SIG-M5 treated with dmso at 0.1 percent for 504 hours (cell line): ENCODE measurements around the gene LIMK2.
"Not testable (repeated sequence)": the region's sequence is repeated elsewhere in the genome, so short reads cannot be mapped to it uniquely, and the experiment has no call there.

ENCODE experiments used
- DNase-seq: peaks from one replicate; lab custom pipeline; 2025; ENCODE audit not compliant: unreplicated experiment; lab: John Stamatoyannopoulos, UW

LIMK2 gene

DNA sequence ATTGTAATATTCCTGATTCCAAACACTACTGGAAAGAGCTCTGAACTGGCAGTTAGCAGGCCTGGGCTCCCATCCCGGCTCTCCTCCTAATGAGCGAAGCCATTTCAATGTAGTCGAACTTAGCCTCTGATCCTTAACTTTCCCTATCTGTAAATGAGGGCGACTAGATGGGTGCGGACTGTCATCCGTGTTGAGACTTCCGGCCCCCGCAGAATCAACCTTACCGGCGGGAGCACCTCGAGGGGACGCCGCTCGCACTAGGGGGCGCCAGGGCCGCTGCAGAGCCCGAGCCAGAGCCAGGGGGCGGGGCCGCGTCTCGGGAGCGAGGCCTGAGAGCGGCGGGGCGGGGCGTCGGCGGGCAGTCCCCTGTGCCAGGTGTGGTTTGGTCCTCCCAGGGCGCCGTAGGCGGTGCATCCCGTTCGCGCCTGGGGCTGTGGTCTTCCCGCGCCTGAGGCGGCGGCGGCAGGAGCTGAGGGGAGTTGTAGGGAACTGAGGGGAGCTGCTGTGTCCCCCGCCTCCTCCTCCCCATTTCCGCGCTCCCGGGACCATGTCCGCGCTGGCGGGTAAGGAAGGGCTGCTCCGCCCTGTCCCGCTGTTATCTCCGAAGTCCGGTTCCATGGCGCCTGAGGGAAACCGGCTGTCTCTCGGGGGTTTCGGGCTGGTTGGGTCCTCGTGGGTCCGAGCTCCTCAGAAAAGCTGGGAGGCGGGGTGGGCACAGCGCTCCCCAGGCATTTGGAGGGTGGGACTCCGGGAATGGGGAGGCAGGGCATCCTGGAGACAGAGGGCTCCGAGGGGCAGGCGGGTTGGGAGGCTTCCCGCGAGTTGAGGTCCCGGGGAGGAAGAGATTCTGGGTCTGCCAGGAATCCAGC is at the start of gene LIMK2:
TSS of gene LIMK2 (plus strand) at position 437 of the 869 bp plus-strand sequence. CDS start at position 548, 111 bp downstream.
- peak; percentile 85 for DNase-seq

DNA sequence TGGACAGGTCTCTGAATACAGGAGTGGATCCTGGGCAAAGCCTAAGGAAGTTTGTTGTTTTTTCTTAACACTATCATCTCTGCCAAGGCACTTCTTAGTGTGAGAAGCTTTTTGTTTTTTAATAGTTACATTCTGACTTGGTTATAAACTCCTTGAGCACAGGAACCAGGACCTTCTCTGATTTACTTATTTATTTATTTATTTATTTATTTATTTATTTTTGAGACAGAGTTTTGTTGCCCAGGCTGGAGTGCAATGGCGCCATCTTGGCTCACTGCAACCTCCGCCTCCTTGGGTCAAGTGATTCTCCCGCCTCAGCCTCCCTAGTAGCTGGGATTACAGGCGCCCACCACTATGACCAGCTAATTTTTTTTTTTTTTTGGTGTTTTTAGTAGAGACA is 41.1 kb upstream of the LIMK2 start:
- DNase-seq, result no peak

- peak; percentile 46 for DNase-seq
Observed at GRCh38 chr22:31171734-31172133, 40.4 kb upstream of the LIMK2 start.

DNA sequence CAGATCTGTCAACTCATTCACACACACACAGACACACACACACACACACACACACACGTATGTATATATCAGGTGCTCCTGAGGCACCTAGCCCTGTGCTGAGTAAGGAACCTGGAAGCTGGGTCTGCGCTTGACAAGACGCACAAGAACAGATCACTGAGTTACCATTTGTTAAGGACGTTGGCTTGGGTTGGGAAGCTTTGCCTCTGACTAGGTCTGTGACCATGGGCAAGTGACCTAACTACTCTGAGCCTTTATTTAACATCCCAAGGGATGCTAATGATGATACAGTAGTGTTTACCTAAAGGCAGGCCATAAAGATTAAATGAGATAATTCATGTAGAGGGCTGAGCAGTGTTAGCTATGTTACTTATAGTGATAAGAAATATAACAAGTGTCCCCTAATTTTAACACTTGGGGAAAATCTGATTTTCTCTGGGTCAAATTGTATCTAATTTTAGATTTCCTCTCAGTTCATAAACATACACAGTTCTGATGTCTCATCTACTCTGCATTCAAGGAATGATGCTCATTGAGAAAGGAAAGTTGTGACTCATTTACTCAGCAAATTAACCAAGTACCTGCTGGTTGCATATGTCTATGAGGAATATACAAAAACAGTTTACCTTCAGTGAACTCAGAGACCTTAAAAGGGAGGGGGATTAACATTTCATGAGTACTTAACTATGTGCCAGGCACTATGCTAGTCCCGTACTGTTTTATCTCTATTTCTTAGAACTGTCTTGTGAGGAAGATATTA is 38.5 kb upstream of the LIMK2 start:
- no peak for DNase-seq

DNA sequence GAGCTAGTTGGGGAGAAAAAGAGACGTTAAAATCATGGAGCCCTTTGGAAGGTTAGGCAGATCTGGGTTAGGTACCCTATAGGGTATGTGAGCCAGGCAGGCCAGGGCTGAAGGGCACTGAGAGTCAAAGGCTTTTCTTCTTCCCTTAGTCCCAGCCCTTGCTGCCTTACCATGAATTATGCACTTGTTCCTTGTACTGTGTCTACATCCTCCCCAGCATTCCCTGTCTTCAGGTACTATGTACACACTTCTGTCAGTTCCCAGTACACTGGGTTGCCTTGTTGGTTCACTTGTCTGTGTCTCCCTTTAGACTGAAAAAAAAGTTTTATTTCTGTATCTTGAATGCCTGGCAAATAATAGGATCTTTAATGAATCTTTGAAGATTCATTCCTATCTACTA is 35.2 kb upstream of the LIMK2 start:
- DNase-seq, result no peak

GRCh38 chr22:31177420-31178162 is 34.5 kb upstream of the LIMK2 start:
- no peak for DNase-seq

DNA sequence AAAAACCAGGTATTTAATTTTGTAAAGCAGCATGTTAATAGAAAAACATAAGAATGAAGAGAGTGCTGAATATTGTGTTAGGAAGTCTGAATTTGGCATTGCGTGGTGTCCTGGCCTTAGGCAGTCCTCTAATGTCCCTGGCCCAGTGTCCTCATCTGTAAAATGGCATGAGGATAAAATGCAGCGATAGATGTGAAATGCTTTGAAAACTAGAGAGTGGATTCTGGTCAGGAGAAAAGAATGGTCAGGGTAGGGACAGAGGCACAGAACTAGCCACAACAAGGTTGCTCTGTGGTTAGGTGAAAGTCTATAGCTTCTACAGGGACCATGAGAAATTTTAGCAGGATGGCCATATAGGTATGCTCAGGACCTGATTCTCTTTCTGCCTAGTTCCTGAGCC is 33.2 kb upstream of the LIMK2 start:
- DNase-seq, result no peak

GRCh38 chr22:31179345-31179744 is 32.8 kb upstream of the LIMK2 start:
- peak; percentile 7 for DNase-seq

DNA sequence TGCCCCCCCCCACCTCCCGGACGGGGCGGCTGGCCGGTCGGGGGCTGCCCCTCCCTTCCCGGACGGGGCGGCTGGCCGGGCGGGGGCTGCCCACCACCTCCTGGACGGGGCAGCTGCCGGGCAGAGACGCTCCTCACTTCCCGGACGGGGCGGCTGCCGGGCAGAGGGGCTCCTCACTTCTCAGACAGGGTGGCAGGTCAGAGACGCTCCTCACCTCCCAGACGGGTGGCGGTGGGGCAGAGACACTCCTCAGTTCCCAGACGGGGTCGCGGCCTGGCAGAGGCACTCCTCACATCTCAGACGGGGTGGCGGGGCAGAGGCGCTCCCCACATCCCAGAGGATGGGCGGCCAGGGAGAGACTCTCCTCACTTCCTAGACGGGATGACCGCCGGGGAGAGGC is 28.1 kb upstream of the LIMK2 start:
- no peak for DNase-seq

- DNase-seq, result no peak
Observed at GRCh38 chr22:31185056-31185455, 27.0 kb upstream of the LIMK2 start.

- no peak for DNase-seq
Observed at GRCh38 chr22:31187627-31188026, 24.5 kb upstream of the LIMK2 start.

GRCh38 chr22:31192513-31192912 is 19.6 kb upstream of the LIMK2 start:
- no peak for DNase-seq

GRCh38 chr22:31193092-31193491 is 19.0 kb upstream of the LIMK2 start:
- DNase-seq, result no peak

- not testable (repeated sequence) for DNase-seq
Observed at GRCh38 chr22:31194681-31195080, 17.4 kb upstream of the LIMK2 start.

DNA sequence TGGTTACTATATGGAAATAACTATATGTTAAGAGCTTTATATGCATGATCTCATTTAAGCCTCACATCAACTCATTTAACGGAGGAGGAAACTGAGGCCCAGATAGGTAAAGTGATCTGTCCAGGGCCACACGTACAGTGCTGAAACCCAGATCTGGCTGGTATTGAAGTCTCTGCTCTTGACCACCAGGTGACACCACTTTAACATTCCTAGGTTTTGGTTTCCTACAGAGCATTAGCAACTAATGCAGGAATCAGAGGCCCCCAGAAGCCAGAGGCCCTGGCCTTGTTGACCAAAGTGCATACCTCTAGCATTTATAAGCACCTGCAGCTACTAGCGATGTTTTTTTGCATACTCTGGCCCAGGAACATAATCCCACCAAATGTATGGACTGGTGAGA is 12.9 kb upstream of the LIMK2 start:
- DNase-seq, result no peak

DNA sequence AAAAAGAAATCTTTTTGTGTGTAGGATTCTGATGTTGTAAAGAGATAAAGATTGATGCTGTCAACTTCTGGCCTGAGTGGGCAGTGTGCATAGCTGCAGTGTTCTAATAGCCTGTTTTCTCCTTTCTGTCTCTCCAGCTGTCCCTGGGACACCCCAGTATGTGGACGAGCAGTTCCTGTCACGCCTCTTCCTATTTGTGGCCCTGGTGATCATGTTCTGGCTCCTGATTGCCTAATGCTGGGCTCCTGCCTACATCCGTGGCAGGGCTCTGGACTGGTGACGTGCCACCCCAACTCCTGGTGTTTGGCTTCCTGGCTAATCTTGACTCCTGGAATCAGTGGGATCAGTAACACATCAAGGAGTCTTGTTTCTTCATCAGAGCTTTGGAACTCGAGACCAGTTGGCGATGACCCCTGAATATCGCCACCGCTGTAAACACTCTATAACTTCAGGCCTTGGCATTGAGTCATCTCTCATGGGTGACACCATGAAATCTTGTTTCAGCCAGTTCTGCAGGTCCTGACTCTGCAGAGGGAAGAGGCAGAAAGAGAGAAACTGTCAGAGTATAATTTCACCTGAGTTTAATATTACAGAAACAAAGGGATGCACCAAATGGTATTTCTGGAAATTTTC is 7.6 kb upstream of the LIMK2 start:
- DNase-seq, result not testable (repeated sequence)

GRCh38 chr22:31205059-31205458 is 7.0 kb upstream of the LIMK2 start:
- not testable (repeated sequence) for DNase-seq

DNA sequence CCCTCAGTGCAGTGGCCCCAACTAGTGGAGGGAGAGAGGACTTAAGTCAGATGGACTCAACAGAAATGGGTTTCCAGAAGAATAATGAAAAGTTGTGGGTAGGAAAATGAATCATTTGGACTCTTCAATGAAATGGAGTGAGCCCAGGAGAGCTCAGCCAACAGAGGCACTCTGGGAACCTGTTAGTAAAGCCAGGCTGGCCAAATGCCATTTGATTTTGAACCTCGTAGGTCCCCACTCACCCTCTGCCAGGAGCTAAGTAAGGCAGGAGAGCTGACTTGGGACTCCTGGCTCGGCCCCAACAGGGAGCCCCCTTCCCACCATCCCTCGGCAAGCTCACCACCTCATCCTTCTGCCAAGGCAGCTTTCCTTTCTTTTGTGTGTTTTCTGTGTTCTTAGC is 5.6 kb upstream of the LIMK2 start:
- not testable (repeated sequence) for DNase-seq

GRCh38 chr22:31206896-31207687 is 5.0 kb upstream of the LIMK2 start:
- peak; percentile 36 for DNase-seq
